HG03066 (cell line): ENCODE data around the gene CEP170B.
"Not testable (repeated sequence)": the region's sequence is repeated elsewhere in the genome, so short reads cannot be mapped to it uniquely, and the experiment has no call there.

Source experiments
- ATAC-seq: cut with Tn5 transposase; IDR thresholded peaks from one replicate; pipeline ENCODE4 v1.9.1; 2021; ENCODE audit warnings: low read depth; ENCODE audit not compliant: unreplicated experiment

Gene CEP170B

DNA sequence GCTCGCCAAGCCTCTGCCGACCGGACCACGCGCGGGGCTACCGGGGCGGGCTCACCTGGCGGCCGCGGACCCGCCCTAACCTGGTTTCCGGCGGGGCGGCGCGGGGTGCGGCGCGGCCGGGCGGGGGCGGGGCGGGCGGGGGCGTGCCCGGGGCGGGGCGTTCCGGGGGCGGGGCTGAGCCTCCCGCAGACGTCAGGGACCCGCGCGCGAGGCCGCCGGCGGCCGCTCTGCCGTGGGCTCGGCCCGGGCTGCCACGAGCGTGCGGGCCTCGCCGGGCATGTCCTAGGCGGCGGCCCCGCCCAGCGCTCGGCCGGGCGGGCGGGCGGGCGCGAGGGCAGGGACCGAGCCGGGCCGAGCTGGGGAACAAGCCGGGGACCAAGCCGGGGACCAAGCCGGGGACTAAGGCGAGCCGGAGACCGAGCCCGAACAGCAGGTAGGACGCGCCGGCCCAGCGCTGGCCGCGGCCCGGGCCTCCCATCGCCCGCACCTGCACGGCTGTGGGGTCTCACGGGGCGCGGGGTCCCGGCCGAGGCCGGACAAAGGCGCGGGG is at the start of gene CEP170B:
TSS of gene CEP170B (plus strand) at position 188 of the 550 bp plus-strand sequence. CDS start 3,183 bp downstream, outside the sequence.
- no peak for ATAC-seq

GRCh38 chr14:104816616-104816884 is 48.5 kb upstream of the CEP170B start:
- no peak for ATAC-seq

GRCh38 chr14:104817930-104818713 is 46.9 kb upstream of the CEP170B start:
- no peak for ATAC-seq

DNA sequence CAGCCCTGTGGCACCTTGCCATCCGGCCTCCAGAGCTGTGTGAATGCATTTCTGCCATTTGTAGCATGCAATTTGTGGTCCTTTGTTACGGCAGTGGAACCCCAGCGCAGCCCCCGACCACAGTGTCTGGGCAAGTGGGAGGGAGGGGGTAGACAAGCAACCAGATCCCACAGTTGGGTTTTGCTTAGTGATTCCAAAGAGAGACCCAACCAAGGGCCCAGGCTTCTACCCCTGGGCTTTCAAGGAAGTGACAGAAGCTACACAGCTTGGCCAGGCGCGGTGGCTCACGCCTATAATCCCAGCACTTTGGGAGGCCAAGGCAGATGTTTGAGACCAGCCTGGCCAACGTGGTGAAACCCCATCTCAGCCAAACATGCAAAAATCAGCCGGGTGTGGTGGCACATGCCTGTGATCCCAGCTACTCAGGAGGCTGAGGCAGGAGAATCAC is 46.3 kb upstream of the CEP170B start:
- no peak for ATAC-seq

DNA sequence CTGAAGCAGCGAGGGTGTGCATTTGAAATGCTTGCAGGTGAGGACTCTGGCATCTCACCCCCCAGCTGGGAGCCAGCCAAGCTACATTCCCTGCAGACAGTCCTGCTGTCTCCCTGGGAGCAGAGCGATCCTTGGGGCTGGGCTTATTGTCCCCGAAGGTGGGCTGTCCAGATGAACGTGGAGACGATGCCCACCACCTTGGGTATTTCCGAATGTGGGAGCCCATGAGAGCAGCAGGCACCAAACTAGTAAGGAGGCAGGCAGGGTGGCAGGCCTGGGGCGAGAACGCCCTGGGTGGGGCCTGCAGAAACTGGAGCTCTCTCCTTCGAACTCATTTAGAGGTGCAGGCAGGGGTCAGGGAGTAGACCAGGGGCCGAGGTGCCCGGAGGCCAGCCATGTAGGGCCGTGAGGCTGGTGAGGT is 45.7 kb upstream of the CEP170B start:
- no peak for ATAC-seq

DNA sequence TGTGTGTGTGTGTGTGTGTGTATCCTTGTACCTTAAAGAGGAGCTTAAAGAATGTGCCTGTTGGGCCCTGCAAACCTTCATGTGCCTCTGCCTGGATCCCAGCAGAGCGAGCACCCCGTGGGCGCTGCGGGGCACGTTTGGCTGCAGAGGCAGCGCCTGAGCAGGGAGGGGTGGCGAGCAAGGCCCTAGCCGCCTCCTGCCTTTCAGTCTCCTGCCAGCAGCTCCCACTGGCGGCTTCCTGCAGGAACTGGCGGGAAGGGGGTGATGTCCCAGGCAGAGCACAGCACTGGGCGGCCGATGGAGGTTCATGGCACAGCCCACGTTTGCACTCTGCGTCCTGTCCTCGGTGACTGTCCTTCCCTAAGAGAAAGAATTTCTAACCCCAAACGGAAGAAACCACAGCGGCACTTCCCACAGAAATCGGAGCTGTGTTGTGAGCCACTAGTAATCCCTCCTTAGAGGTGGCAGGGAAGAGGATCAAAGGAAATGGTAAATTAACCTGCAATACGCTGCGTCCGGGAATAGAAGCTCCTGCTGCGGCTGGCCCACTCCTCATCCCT is 44.3 kb upstream of the CEP170B start:
- ATAC-seq = no peak

GRCh38 chr14:104821229-104821945 is 43.7 kb upstream of the CEP170B start:
- ATAC-seq = no peak

- ATAC-seq = no peak
Observed at GRCh38 chr14:104821971-104822608, 43.0 kb upstream of the CEP170B start.

DNA sequence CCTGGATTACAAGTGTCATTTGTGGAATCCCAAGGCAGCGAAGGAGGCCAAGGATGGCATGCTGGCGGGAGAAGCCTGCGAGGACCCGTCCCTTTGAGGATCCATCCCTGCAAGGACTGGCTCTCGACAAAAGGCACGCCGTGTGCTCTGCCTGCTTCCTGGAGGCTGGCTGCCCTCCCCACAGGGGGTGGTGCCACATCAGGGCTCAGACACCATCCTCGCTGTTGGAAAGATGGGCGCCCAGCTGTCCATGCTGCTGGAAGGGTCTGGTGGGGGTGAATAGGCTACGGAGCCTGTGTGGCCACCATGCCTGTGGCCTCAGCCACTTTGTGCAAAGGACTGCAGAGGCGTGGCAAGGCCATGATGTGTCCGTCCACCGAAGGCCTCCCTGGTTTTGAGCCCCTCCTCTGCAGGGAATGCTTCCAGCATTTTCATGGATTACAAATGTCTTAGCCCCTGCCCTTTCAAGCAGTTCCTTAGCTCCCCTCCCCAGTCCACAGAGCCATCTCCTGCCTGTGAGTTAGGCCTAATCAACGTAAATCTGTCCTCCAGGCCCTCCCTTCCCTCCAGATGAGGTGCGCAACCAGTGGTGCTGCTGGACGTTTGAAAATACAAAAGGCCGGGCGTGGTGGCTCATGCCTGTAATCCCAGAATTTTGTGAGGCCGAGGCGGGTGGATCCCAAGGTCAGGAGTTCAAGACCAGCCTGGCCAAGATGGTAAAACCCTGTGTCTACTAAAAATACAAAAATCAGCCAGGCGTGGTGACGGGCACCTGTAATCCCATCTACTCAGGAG is 42.0 kb upstream of the CEP170B start:
- ATAC-seq = no peak

- ATAC-seq = no peak
Observed at GRCh38 chr14:104824353-104824997, 40.6 kb upstream of the CEP170B start.

GRCh38 chr14:104826189-104826860 is 38.7 kb upstream of the CEP170B start:
- ATAC-seq = no peak

DNA sequence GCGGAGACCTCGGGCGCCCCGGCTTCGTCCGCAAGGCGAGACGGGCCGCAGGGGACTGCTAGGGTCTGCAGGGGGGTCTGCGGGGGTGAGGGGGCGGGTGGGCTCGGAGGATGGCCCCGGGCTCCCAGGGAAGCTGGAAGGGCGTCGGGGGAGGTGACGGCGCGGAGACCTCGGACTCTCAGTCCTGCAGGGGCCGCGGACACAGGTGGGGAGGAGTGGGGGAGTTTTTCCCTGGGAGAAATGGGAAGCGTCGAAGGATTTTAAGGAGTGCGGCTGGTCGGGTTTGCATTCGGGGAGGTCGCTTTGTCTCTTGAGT is 38.2 kb upstream of the CEP170B start:
- ATAC-seq = no peak

- ATAC-seq = no peak
Observed at GRCh38 chr14:104827177-104828055, 37.7 kb upstream of the CEP170B start.

DNA sequence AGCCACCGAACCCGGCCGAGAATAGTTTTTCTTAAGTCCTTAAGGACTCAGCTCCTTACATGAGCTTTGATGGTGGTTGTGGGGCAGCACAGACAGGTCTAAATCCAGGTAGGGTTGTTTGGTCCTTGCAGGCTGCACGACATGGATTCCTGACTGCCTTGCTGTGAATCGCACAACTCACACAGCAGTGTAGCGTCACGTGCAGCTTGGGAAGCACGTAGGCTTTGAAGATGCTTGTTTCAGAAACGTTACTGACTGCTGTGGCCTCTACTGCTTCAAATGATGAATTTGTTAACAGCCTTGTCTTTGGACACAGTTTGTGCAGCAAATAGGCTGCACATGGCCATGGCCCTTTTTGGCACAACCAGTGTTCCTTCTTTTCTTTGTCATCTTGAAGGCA is 34.3 kb upstream of the CEP170B start:
- ATAC-seq = no peak

DNA sequence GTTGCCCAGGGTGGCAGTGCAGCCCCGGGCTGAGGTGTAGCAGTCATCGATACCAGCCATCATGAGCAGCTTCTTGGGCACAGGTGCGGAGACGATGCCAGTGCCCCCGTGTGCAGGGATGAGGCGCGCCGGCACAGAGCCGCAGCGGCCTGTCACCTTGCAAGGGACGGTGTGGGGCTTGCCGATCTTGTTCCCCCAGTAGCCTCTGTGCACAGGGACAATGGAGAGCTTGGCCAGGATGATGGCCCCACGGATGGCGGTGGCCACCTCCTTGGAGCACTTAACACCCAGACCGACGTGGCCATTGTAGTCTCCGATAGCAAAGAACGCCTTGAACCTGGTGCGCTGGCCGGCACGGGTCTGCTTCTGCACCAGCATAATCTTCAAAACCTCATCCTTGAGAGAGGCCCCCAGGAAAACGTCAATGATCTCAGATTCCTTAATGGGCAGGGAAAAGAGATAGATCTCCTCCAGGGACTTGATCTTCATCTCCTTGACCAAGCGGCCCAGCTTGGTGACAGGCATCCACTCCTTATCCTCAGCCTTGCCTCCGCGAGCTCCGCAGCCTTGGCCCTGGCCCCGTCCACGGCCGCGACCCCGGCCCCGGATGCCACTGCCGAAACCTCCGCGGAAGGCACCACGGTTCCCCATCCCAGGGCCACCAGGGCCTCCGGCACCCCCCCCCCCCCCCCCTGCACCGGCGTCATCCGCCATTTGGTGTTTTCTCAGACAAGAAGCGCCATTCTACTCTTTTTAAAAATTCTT is 28.7 kb upstream of the CEP170B start:
- ATAC-seq = not testable (repeated sequence)

DNA sequence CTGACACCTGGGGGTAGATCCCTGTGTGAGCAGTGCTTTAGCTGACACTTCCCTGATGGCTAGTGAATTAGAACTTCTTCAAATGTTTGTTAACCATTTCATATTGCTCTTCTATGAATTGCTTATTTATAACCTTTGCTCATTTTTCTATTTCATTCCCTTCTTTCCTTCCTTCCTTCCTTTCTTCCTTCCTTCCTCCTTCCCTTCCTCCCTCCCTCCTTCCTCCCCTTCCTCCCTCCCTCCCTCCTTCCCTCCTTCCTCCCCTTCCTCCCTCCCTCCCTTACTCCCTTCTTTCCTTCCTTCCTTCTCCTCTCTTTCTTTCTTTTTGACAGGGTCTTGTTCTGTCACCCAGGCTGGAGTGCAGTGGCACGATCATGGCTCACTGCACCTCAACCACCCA is 23.3 kb upstream of the CEP170B start:
- ATAC-seq = no peak

DNA sequence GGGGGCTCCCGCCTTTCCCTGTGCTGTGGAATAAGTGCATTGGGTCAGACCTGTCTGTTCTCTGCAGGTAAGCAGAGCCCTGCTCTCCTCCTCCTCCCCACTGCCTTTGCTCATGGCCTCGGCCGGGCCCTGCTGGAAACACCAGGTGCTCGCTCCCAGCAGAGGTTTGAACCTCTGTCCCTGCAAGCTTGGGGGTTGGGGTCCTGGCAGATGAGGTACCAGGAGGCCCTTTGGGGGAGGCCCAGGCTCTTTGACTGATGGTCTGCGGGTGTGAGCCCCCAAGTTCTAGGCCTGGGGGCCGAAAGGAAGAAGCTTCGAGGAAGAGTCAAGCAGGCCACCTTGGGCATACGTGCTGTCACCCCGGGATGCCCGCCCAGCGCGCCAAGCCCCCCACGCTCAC is 22.1 kb upstream of the CEP170B start:
- ATAC-seq = no peak
